GM23248 (cell line): ENCODE data around the gene TSPAN14.

Experiments used
- EZH2 ChIP-seq: fragments of 200-600 bp; sonication (generic); IDR thresholded peaks from 2 replicates; pipeline ENCODE4 v1.6.1; 2018; ENCODE audit warnings: antibody characterized with exemption, mild to moderate bottlenecking; ENCODE audit not compliant: insufficient read depth, poor library complexity, severe bottlenecking
- EZH2phosphoT487 ChIP-seq: fragments of 200-600 bp; sonication (generic); IDR thresholded peaks from 2 replicates; pipeline ENCODE4 v1.6.1; 2018; ENCODE audit warnings: antibody characterized with exemption, moderate library complexity, mild to moderate bottlenecking, low read depth; ENCODE audit not compliant: insufficient read depth

DNA sequence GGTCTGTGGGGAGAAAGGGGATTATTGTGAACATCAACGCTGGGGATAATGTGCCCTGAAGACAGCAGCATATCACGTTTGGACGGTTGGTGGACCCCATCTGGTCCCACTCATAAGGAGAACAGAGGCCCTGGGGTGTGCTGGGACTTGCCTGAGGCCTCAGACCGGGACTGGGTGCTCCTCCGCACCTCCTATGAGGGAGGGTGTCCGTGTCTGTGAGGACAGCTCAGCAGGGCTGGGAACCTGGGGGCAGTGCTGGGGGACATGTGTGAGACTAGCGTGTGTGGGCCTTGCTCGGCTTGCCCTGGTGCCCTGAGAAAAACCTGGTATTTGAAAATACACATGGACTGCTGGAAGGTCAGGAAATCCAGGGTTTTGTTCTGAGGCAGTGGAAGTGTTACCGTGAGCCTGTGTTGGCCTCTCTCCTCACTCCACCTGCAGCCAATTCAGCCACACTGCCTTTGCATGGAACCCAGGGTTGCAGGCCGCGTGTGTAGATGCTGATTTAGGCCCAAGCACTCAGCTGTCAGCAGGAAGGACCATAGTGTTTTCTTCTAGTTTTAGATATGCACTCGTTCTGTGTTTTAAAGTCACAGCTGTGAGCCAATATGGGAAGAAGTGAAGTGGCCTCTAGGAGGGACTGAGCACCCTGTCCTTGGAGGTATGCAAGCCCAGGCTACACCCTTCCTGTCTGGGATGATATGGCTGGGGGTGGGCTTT lies 70.2 kb downstream of the TSPAN14 start:
- TF ChIP-seq EZH2 = no peak
- TF ChIP-seq EZH2phosphoT487 = no peak
